ENCODE measurements around the gene EPHB6.

The EPHB6 gene

GRCh38 chr7:142910031-142910433, 55.2 kb downstream of the EPHB6 start:
- no peak for TF ChIP-seq CTCF (IDR thresholded peaks at IDR 0.05; ENCODE audit: low read depth, low read length, missing control alignments)
- DNase-seq (ENCODE audit: low read depth) = no peak
- H3K4me3 ChIP-seq (ENCODE audit: low read depth, low read length) = no peak overlapping the region

DNA sequence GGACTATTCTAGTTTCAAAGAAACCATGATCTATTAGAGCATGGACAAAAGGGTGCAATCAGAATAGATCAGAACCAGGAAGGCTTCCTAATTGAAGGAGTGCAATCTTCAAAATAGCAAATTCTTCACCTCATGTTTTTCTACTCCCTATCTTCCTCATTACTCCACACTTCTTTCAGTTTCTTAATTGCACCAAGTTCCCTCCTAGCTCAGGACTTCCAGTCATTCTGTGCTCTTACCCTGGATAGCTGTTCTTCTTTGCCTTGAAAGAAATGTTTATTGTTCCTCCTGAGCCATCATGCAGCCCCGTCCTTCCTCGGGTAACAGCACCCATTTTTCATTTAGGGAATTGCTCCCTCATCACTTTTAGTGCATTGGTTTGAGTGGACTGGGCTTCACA, 55.6 kb downstream of the EPHB6 start:
- DNase-seq (ENCODE audit: low read depth) = no peak
- H3K4me3 ChIP-seq (ENCODE audit: low read depth, low read length) = no peak overlapping the region
- no peak for TF ChIP-seq CTCF (IDR thresholded peaks at IDR 0.05; ENCODE audit: low read depth, low read length, missing control alignments)

DNA sequence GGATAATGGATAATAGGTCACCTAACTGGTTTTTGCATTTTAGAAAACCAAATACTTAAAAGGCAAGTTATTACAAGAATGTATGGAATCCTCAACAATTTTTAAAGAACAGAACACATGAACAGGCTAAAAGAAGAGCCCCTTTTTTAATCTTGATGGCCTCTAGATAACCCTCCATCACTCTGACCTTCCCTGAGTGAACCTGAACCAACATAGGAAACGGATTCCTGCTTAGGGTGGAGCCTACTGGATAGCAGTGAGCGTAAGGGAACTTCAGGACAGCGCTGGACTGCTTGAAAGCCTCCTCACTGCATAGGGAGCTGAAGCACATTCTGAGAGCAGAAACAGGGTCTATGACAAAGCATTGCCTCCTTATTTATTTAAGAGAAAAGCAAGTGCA, 58.2 kb downstream of the EPHB6 start:
- no peak overlapping the region for H3K4me3 ChIP-seq (ENCODE audit: low read depth, low read length)
- no peak for DNase-seq (ENCODE audit: low read depth)
- TF ChIP-seq CTCF (IDR thresholded peaks at IDR 0.05; ENCODE audit: low read depth, low read length, missing control alignments) = no peak

DNA sequence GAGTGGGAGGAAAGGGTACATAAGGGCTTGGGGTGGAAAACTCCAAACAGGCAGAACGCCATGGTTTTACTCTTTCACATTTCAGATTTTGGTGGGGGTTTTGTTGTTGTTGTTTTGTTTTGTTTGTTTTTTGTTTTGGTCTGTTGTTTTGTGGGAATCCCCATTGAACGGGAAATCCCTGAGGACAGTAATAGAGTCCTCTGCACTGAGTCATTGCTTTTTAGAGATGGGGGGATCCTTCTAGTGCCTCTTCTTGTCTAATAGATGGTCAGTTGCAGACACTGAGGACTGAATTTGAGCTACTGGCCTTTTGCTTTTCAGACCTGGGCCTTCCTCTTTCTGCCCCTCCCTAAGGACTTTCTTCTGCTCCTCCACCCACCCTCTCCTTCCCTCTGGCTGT, 58.7 kb downstream of the EPHB6 start:
- DNase-seq (ENCODE audit: low read depth) = no peak
- no peak for TF ChIP-seq CTCF (IDR thresholded peaks at IDR 0.05; ENCODE audit: low read depth, low read length, missing control alignments)
- no peak overlapping the region for H3K4me3 ChIP-seq (ENCODE audit: low read depth, low read length)

- no peak overlapping the region for H3K4me3 ChIP-seq (ENCODE audit: low read depth, low read length)
- TF ChIP-seq CTCF (IDR thresholded peaks at IDR 0.05; ENCODE audit: low read depth, low read length, missing control alignments) = no peak
These were observed 59.2 kb downstream of the EPHB6 start for GRCh38 chr7:142914121-142914520.

DNA sequence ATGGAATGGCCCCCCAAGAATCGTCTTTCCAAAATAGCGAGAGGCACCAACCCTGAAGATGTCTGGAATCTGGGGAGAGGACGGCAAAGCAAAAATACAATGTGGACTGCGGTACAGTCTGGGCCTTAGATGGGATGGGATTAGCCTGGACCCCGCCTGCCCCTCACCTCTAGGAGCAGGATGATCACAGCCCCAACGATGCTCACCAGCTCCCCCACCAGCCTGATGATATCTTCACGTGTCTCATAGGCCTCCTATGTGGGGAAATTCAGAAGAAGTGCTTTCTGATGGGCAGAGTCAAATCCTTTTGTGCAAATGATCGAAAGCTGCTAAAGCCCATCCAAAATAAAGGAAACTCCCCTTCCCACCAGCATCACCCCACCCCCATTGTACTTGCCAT, 60.4 kb downstream of the EPHB6 start:
- DNase-seq (ENCODE audit: low read depth) = no peak
- no peak for TF ChIP-seq CTCF (IDR thresholded peaks at IDR 0.05; ENCODE audit: low read depth, low read length, missing control alignments)

More at GRCh38 chr7:142914121-142914520, 59.2 kb downstream of the EPHB6 start:
- DNase-seq (ENCODE audit: low read depth) = no peak

DNA sequence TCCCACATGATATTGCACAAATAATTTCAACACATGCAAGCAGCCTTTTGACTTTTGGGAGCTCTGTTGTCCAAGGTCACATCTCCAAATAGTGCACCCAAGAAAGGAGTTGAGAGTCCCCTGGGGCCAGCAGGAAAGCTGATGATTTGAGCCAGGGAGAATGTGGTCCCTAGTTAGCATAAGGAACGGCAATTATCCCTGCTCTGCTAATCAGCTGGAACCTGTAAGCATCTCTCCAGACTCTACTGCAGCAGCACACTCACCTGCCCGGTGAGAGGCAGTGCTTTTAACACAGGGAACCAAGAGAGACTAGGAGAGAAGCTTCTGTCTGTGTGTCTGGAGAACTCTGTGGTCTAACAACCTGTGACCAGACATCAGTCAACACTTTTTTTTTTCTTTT, 61.6 kb downstream of the EPHB6 start:
- H3K4me3 ChIP-seq (ENCODE audit: low read depth, low read length) = no peak overlapping the region
- no peak for TF ChIP-seq CTCF (IDR thresholded peaks at IDR 0.05; ENCODE audit: low read depth, low read length, missing control alignments)
- no peak for DNase-seq (ENCODE audit: low read depth)

More for the DNA sequence above, 60.4 kb downstream of the EPHB6 start:
- no peak overlapping the region for H3K4me3 ChIP-seq (ENCODE audit: low read depth, low read length)

All from GM12864 (cell line).